Activated T-helper 2 cell treated with anti-CD3 and anti-CD28 coated beads, Interferon-gamma antibody, Interleukin-2, Interleukin-4, amounts not matched to agents 10 μg/mL and 5 μg/mL and 100 μg/mL, durations not matched to agents 14 hours and 24 hours and 36 hours (primary cell): ENCODE data around the gene GRPEL2. TPM values are rescaled to one million over a fixed set of nuclear protein-coding genes. Genes with fewer than 3 reads are reported as not detected.

ENCODE experiments used
- DNase-seq: peaks from one replicate; pipeline ENCODE4 v3.0.0; 2021; ENCODE audit warnings: low spot score
- H3K27ac Mint-ChIP-seq: one replicate; pipeline ENCODE4 v1.8.0; 2021; ENCODE audit warnings: mixed read lengths
- H3K27me3 Mint-ChIP-seq: one replicate; pipeline ENCODE4 v1.8.0; 2021; ENCODE audit warnings: low read depth, mixed read lengths
- H3K36me3 Mint-ChIP-seq: one replicate; pipeline ENCODE4 v1.8.0; 2021; ENCODE audit warnings: low read depth, mixed read lengths
- H3K4me1 Mint-ChIP-seq: one replicate; pipeline ENCODE4 v1.8.0; 2021; ENCODE audit warnings: low read depth, mixed read lengths
- H3K4me3 Mint-ChIP-seq: one replicate; pipeline ENCODE4 v1.8.0; 2021; ENCODE audit warnings: low read depth, mild to moderate bottlenecking, moderate library complexity, mixed read lengths
- H3K9me3 Mint-ChIP-seq: one replicate; pipeline ENCODE4 v1.8.0; 2021; ENCODE audit warnings: mixed read lengths
- intact Hi-C: fragments of 100-400 bp; cut with micrococcal nuclease; formaldehyde crosslinking; loops from one replicate; pipeline ENCODE4 v1.15.1; 2023
- total RNA-seq: library from RNA; stranded (reverse); gene quantifications from 2 replicates; pipeline ENCODE4 v1.2.3, GENCODE V29; 2022

Gene GRPEL2
- total RNA-seq, 1 donor from 2014 or later: 22.5 TPM

DNA sequence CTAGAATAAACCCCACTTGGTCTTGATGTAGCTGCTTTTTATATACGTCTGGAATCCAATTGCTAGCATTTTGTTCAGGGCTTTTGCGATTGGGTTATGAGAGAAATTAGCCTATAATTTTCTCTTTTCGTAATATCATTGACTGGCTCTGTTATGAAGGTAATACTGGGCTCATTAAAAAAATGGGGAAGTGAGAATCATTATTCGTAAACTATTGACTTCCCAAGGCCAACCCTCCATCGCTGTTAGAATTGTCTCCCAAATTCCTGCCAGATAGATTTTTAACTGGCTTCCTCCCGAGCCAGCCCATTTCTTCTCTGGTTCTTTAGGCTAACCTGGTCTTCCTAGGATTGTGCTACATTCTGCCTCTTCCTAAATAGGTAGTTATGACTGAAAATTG is 35.9 kb upstream of the GRPEL2 start:
- no peaks in the 10 kb centered on the region for H3K36me3 Mint-ChIP-seq
- H3K27me3 Mint-ChIP-seq: peaks cover 7% of the 10 kb centered on the region
- H3K4me3 Mint-ChIP-seq: no peak overlapping the region
- no peaks in the 10 kb centered on the region for H3K9me3 Mint-ChIP-seq
- no peaks in the 10 kb centered on the region for H3K4me1 Mint-ChIP-seq
- no peak for DNase-seq
- intact Hi-C loops: no loop called here
- H3K27ac Mint-ChIP-seq: no peak overlapping the region

DNA sequence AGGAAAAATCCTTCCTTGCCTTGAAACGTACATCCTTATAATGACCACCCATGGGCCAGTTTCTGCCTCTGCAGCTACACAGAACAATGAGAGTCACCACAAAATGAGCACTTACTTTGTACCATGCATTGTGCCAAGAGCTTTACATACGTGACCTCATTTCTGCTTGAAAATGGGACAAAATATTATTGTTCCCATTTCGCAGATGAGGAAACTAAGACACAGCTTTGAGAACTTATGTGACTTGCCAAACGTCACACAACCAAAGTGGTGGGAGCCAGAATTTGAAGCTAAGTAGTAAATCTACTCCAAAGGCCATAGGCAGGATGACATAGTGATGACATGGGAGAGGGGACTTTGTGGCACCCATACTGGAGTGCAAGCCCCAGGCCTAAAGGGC is 34.8 kb upstream of the GRPEL2 start:
- Mint-ChIP-seq H3K27ac (no peak overlapping the region), H3K27me3 (peaks cover 7% of the 10 kb centered on the region), H3K4me3 (no peak overlapping the region), H3K4me1 (no peaks in the 10 kb centered on the region), H3K9me3 (no peaks in the 10 kb centered on the region), H3K36me3 (no peaks in the 10 kb centered on the region)
- DNase-seq: no peak
- intact Hi-C loops: no loop called here

DNA sequence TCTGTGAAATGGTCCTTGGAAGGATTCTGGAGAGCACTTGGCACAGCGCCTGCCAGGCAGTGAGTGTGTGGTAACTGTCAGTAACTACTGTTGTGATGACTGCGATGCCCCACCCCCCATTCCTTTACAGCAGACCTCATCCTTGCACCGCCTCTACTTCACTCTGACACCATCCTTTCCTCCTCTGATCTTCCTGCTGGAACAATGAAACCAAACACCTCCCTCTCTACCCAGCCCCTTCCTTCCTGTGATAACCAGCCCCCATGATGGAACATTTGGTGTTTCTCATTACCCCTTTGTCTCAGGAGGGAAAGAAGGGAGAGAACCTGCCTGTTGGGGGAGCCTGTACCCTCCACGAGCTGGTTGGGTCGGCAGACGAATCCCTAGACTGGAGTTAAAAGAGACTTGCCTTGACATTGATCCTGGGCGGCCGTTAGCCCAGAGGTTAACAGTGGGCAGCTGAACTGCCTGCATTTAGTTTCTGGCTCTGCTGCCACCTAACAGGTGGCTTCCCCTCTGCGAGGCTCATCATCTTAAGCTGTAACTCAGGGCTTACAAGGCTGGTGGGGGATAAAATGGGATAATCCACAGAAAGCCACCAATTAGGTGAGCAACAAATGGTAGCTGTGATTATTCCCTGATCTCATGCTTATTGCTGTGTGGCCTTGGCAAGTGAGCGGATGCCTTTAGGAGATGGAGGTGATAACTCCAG is 34.2 kb upstream of the GRPEL2 start:
- no peak overlapping the region for H3K4me3 Mint-ChIP-seq
- peaks cover 7% of the 10 kb centered on the region for H3K27me3 Mint-ChIP-seq
- no peaks in the 10 kb centered on the region for H3K36me3 Mint-ChIP-seq
- no peak overlapping the region for H3K27ac Mint-ChIP-seq
- no peaks in the 10 kb centered on the region for H3K9me3 Mint-ChIP-seq
- intact Hi-C loops: no loop called here
- DNase-seq: no peak
- no peaks in the 10 kb centered on the region for H3K4me1 Mint-ChIP-seq

DNA sequence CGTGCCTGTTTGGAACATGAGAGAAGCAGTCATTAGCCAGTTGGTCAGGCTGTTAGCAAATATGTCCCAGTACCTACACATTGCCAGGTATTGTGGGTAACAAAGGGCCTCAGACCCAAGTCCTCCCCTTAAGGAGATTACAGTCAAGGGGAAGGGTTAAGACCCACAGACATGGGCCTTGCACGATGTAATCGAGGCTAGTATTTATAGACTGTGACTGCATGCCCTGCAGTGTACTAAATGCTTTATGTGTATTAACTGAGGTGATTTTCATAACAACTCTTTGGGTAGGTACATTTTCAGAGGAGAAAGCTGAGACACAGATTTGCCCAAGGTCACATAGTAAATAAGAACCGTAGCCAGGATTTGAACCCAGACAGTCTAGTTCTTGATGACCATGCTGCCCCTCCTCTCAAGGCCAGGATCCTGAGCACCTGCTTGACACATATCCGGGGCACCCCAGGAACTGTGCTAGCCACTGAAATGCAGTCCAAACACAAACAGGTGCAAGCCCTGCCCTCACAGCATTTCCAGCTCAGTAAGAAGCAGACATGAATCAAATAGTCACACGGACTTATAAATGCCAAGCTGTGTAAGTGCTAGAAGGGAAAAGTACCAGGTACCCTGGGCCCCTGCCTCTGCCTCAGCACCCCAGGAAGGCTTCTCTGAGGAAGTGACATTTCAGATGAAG is 32.0 kb upstream of the GRPEL2 start:
- DNase-seq: no peak
- intact Hi-C loops: no loop called here
- Mint-ChIP-seq H3K9me3 (no peaks in the 10 kb centered on the region), H3K36me3 (no peaks in the 10 kb centered on the region), H3K27ac (no peak overlapping the region), H3K27me3 (peaks cover 3% of the 10 kb centered on the region), H3K4me3 (no peak overlapping the region), H3K4me1 (no peaks in the 10 kb centered on the region)

DNA sequence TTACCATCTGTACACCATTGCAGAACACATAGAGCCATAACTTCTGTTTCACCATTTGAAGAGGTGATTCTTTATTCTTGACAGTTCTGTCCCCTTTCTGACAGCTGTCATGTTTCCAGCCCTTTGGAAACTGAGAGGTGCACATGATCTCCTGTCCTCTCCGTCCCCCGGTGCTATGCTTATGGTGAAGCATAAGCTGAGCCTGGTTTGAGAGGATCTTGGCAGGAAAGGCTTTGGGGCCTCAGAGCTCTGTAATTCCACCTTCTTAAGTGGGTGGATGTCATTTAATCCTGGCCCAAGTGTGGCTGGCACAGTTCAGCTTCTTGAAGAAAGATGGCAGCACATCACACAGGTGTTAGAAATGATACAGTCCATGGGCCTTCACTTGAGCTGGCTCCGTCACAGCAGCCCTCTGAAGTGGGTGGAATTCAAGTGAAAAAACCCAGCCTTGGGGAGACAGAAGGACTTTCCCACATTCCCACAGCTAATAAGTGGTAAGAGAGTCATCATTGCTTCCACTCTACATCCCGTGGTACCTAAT is 30.7 kb upstream of the GRPEL2 start:
- no peak overlapping the region for H3K27ac Mint-ChIP-seq
- no peak overlapping the region for H3K4me3 Mint-ChIP-seq
- DNase-seq: no peak
- H3K4me1 Mint-ChIP-seq: no peaks in the 10 kb centered on the region
- H3K36me3 Mint-ChIP-seq: no peaks in the 10 kb centered on the region
- no peaks in the 10 kb centered on the region for H3K27me3 Mint-ChIP-seq
- intact Hi-C loops: loop anchor here (5.0 kb wide), 2 partner anchors 118 to 248 kb away; no protein-coding TSS in a partner anchor
- no peaks in the 10 kb centered on the region for H3K9me3 Mint-ChIP-seq

DNA sequence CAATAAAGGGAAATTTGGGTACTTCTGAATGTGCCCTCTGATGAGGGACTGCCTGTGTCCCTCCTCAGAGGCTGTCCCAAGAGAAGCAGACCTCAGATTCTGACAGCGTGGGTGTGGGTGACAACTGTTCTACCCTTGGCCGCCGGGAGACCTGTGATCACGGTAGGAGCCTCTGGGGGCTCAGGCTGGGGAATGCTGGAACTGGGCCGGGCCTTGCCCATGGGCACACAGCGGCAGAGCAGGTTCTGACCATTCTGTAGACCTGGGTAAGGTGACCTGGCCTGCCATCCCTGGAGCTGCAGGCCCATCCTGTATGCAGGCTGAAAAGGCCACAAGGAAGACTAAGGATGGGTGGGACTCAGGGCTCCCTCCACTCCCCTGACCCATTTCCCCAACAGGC is 29.5 kb upstream of the GRPEL2 start:
- DNase-seq: no peak
- no peaks in the 10 kb centered on the region for H3K27me3 Mint-ChIP-seq
- intact Hi-C loops: loop anchor here (5.0 kb wide), 2 partner anchors 117 to 247 kb away; no protein-coding TSS in a partner anchor
- H3K9me3 Mint-ChIP-seq: no peaks in the 10 kb centered on the region
- no peaks in the 10 kb centered on the region for H3K4me1 Mint-ChIP-seq
- H3K4me3 Mint-ChIP-seq: no peak overlapping the region
- no peaks in the 10 kb centered on the region for H3K36me3 Mint-ChIP-seq
- H3K27ac Mint-ChIP-seq: no peak overlapping the region

DNA sequence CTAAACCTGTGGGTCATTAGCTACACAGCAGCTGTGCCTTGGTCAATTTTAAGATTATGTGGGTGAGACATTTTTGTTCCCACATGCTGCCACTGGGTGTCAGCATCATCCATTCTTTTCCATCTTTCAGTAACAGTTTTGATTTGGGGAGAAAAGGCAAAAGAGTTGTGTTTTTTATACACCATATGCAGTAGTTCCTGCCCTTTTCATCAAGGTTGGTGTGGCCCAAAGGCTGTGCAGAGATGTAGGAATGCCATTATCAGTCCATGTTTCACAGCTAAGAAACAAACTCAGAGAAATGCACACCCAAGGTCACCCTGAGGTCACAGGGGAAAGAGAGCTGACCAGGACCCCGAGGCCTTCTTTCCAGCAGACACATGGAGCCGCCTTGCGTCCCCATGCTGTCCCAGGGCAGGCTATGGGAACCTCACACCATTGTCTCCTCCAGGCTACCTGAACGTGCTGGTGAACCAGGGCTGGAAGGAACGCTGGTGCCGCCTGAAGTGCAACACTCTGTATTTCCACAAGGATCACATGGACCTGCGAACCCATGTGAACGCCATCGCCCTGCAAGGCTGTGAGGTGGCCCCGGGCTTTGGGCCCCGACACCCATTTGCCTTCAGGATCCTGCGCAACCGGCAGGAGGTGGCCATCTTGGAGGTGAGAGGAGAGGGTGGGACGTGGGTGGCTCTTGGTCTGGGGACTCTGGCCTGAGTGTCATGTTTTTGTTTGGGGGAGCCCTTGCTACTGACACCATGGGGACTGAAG is 27.8 kb upstream of the GRPEL2 start:
- Mint-ChIP-seq H3K9me3 (no peaks in the 10 kb centered on the region), H3K4me1 (no peaks in the 10 kb centered on the region), H3K4me3 (no peak overlapping the region), H3K27ac (no peak overlapping the region), H3K36me3 (no peaks in the 10 kb centered on the region), H3K27me3 (no peaks in the 10 kb centered on the region)
- no peak for DNase-seq
- intact Hi-C loops: loop anchor here (1.0 to 5.0 kb wide), 4 partner anchors 50 to 245 kb away; no protein-coding TSS in a partner anchor

DNA sequence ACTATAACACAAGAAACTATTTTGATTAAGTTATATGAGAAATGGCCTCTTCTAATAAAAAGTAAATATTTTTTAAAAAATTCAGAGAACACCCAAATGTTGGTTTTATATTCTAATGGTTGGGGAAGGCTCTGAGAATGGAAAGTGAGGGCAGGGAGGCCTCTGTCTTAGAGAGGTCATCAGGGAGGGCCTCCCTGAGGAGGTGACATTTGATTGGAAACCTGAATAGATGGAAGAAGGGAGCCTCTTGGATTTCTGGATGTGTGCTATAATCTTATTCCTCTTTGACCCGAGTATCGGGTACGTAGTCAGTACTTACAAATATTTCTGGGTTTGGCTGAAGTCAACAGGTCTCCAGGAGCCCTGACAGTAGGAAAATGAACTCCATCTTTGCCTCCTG is 26.1 kb upstream of the GRPEL2 start:
- H3K9me3 Mint-ChIP-seq: no peaks in the 10 kb centered on the region
- H3K4me3 Mint-ChIP-seq: no peak overlapping the region
- intact Hi-C loops: loop anchor here (5.0 kb wide), 2 partner anchors 113 to 243 kb away; no protein-coding TSS in a partner anchor
- no peak for DNase-seq
- no peaks in the 10 kb centered on the region for H3K36me3 Mint-ChIP-seq
- no peak overlapping the region for H3K27ac Mint-ChIP-seq
- H3K4me1 Mint-ChIP-seq: no peaks in the 10 kb centered on the region
- H3K27me3 Mint-ChIP-seq: no peaks in the 10 kb centered on the region

DNA sequence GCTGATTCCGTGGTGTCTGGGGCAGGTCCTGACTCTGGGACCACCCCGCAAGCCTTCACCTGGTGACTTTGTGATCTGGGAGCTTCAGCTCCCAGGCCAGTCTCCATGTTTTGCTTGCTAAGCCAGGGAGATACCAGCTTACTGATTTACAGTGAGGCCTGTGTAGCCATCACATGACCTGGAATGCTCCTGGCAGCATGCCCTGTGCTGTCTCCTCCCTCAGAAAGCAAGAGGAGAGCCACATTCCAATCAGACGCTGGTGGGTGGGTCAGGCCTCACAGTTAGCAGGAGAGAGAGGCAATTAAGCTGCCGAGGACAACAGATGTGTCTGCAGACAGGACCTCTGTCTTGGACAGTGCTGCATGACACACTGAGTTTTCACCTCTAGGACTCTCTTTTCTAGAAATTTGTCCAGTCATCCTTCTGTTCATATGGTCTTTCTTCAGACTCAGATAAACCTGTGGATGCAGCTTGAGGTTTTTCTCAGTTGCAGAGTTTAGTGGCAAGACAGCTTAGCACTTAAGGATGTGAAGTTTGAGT is 24.4 kb upstream of the GRPEL2 start:
- H3K36me3 Mint-ChIP-seq: no peaks in the 10 kb centered on the region

DNA sequence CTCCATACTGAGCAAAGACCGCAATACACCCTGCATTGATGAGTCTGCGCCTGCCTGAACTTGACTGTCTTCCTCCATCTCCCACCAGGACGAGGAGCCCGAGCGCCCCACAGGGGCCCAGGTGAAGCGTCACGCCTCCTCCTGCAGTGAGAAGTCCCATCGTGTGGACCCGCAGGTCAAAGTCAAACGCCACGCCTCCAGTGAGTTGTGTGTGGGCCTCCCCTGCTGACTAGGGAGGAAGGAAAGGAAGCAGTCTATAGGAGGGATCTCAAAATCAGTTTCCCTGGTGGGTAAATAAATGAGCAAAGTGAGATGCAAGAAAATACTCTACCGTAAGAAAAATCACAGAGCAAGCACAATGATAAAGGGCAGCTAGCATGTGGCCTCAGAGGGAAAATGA is 22.8 kb upstream of the GRPEL2 start:
- no peaks in the 10 kb centered on the region for H3K4me1 Mint-ChIP-seq
- DNase-seq: no peak
- H3K9me3 Mint-ChIP-seq: no peaks in the 10 kb centered on the region
- intact Hi-C loops: no loop called here
- H3K27me3 Mint-ChIP-seq: no peaks in the 10 kb centered on the region
- H3K27ac Mint-ChIP-seq: no peak overlapping the region
- no peak overlapping the region for H3K4me3 Mint-ChIP-seq
- no peaks in the 10 kb centered on the region for H3K36me3 Mint-ChIP-seq

More for the DNA sequence above, 24.4 kb upstream of the GRPEL2 start:
- no peak for DNase-seq
- Mint-ChIP-seq H3K4me3 (no peak overlapping the region), H3K27me3 (no peaks in the 10 kb centered on the region), H3K27ac (no peak overlapping the region), H3K9me3 (no peaks in the 10 kb centered on the region), H3K4me1 (no peaks in the 10 kb centered on the region)
- intact Hi-C loops: no loop called here

DNA sequence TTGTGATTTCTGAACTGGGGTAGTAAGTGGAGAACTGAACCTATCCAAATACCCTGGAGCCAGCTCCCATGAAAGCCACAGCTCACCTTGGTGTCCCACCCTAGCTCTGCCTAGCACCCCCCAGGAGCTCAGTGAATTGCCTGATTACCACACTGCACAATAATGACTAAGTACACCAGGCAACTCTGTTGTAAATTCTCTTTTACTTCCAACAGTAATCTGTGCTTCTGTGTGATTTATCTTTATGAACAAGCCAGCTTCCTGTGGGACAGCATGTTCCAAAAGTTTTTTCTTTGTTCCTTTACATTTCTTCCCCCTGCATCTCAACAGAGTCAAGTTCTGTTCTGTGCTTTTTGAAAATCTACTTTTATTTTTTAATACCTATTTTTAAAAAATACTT is 22.1 kb upstream of the GRPEL2 start:
- intact Hi-C loops: no loop called here
- H3K27me3 Mint-ChIP-seq: no peaks in the 10 kb centered on the region
- H3K27ac Mint-ChIP-seq: no peak overlapping the region
- no peak for DNase-seq
- no peaks in the 10 kb centered on the region for H3K36me3 Mint-ChIP-seq
- H3K9me3 Mint-ChIP-seq: no peaks in the 10 kb centered on the region
- H3K4me3 Mint-ChIP-seq: no peak overlapping the region
- H3K4me1 Mint-ChIP-seq: no peaks in the 10 kb centered on the region

DNA sequence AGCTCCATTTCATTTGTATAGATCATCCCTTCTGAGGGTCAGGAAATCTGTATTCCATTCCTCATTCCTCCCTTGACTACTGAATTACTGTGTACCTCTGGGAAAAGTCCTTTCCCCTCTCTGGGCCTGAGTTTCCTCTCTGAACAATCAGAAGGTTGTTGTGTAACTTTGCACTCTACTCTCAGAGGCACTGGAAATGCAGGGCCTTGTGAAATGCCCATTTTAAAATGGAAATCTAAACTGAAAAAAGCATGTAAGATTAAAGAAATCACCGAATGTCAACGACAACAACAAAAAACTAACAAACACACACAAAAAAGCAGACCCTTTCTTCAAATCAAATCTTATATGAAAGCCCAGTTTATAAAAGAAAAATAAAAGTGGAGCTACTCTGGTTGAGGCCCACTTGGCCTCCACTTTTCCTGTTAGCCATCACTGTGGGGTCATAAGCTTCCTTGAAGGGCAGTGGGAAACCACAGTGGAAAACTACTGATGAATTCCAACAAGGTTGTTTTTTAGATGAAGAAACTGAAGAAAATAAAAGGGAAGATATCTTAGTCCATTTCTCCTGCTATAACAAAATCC is 21.6 kb upstream of the GRPEL2 start:
- no peaks in the 10 kb centered on the region for H3K4me1 Mint-ChIP-seq
- H3K4me3 Mint-ChIP-seq: no peak overlapping the region
- no peaks in the 10 kb centered on the region for H3K36me3 Mint-ChIP-seq
- no peaks in the 10 kb centered on the region for H3K9me3 Mint-ChIP-seq
- DNase-seq: no peak
- no peak overlapping the region for H3K27ac Mint-ChIP-seq
- intact Hi-C loops: no loop called here
- H3K27me3 Mint-ChIP-seq: no peaks in the 10 kb centered on the region
